ENCODE data around the gene LRCOL1. TPM values are rescaled to one million over a fixed set of nuclear protein-coding genes. Genes with fewer than 3 reads are reported as not detected.

The LRCOL1 gene
- total RNA-seq: not detected

DNA sequence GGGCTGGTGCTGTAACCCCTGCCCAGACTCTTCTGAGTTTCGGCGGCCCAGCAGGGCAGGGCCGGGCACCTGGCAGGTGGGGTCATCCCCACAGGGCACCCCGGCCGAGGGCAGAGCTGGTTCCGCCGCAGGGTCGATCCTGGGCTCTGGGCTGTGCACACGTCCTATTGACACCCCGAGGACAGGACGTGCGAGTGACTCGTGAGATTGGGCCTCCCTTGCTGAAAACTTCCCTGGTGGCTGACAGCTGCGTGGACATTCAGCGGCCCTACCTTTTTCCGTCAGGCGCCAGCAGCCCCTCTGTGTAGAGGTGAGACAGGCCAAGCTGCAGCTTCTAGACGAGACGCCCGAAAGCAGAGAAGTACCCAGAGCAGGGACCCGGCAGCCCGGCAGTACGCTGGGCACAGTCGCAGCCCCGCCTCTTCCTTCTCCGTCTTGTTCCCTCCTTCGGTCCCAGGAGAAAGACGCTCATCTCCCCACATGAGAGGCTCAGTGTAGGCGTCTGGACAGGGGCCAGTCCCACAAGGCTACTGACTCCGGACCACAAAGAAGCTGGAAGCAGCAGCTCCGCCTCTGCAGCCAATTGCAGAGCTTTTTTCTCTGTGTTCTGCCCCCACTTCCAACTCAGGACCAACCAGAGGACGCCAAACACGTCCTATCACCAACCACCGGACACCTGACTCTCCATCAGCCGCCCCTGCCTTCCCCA is at the start of gene LRCOL1:
Gene LRCOL1, minus strand, starts transcription at position 532 of the 709 bp plus-strand sequence. CDS start 4,331 bp downstream, outside the sequence.
- DNase-seq (ENCODE audit: low spot score): no peak
- TF ChIP-seq, protein P1, sequence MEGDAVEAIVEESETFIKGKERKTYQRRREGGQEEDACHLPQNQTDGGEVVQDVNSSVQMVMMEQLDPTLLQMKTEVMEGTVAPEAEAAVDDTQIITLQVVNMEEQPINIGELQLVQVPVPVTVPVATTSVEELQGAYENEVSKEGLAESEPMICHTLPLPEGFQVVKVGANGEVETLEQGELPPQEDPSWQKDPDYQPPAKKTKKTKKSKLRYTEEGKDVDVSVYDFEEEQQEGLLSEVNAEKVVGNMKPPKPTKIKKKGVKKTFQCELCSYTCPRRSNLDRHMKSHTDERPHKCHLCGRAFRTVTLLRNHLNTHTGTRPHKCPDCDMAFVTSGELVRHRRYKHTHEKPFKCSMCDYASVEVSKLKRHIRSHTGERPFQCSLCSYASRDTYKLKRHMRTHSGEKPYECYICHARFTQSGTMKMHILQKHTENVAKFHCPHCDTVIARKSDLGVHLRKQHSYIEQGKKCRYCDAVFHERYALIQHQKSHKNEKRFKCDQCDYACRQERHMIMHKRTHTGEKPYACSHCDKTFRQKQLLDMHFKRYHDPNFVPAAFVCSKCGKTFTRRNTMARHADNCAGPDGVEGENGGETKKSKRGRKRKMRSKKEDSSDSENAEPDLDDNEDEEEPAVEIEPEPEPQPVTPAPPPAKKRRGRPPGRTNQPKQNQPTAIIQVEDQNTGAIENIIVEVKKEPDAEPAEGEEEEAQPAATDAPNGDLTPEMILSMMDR (IDR thresholded peaks at IDR 0.05): no peak
- ATAC-seq (ENCODE audit: low FRiP score): no peak

DNA sequence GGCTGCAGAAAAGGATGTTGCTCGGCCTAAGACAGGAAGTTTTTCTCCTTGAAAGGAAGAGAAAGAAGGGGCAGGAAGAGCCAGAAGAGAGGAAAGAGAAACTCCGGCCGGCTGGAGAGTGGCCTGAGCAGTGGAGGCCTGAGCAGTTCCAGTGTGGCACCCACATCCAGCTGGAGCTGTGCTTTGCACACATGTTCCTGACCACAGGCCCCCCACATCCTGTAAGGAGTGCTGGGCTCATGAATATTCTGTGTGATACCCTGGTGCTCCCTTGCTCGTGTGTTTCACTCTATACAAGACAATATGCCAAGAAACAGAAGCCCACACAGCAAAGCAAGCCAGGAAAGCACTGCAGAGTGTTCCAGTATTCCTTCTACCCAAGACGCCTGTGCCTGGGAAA is 49.7 kb upstream of the LRCOL1 start:
- ATAC-seq (ENCODE audit: low FRiP score) (no peak), DNase-seq (ENCODE audit: low spot score) (no peak)
- TF ChIP-seq, protein P1 (IDR thresholded peaks at IDR 0.05): no peak

DNA sequence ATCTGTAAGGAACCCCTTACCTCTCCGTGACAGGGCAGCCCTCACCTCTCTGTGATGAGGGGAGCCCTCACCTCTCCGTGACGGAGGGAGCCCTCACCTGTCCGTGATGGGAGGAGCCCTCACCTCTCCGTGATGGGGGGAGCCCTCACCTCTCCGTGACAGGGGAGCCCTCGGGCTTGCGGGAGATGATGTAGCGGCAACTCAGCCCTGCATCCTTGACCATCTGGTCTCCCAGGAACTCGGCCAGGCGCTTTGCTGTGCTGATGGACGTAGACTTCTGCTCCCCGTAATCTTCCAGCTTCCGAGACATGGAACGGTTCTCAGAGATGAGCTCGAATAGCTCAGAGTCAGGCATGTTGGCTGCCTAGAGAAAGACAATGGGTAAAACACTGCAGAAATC is 48.8 kb upstream of the LRCOL1 start:
- TF ChIP-seq, protein P1 (IDR thresholded peaks at IDR 0.05): no peak
- no peak for ATAC-seq (ENCODE audit: low FRiP score)
- DNase-seq (ENCODE audit: low spot score): no peak

DNA sequence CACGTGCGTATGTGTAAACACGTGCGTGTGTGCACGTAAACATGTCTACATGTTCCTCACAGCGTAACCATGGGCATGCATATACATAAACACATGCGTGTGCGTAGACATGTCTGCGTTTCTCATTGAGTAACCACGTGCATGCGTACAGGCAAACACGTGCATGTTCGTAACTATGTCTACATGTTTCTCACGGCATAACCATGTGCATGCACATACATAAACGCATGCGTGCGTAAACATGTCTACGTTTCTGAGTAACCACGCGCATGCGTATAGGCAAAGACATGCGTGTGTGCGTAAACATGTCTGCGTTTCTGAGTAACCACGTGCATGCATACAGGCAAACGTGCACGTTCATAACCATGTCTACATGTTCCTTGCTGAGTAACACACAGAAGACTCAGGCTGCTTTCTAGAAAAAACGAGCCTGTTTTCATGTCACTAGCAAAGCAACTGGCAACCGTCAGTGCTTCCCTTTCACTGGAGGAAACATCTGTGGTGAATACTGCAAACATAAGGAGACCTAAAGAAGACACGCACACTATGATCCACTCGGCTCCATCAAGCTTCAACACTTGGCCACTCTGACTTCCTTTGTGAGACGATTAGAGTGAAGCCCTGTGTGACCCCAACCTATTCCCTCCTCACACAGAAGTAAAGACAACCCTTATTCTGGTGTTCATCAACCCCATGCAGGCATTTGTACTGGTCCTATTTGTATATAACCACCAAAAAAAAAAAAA is 47.9 kb upstream of the LRCOL1 start:
- TF ChIP-seq, protein P1 (IDR thresholded peaks at IDR 0.05): no peak
- no peak for ATAC-seq (ENCODE audit: low FRiP score)

DNA sequence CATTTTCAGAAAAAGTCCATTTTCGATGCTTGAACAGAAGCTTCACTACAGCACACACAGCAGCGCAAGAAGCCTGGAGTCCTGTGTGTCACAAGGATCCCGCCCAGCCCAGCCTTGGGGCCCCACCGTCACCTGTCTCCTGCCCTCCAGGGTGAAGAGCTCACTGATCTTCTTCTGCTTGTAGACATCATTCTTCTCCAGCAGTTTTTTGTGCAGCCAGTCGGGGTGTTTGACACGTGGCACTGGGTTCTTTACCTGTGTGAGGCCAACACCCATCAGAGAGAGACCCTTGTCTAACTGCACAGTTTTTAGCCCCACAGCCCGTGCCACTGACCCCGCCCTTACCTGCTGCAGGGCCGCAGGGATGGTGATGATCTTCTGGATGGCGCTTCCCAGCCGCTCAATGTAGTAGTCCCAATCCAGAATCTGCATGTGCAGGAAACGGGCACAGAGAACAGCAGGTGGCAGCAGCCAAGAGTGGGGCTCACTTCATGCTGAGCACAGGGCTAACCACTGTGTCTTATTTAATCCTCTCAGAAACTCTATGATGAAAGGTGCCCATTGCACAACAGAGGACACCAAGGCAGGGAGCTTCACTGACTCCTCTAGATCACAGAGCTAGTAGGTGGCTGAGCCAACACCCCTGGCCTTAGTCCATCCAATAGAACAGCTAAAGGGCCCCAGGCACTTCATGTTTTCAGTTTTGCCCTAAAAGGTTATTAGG is 46.8 kb upstream of the LRCOL1 start:
- ATAC-seq (ENCODE audit: low FRiP score) (no peak), DNase-seq (ENCODE audit: low spot score) (no peak)

More for the DNA sequence above, 47.9 kb upstream of the LRCOL1 start:
- DNase-seq (ENCODE audit: low spot score): no peak

DNA sequence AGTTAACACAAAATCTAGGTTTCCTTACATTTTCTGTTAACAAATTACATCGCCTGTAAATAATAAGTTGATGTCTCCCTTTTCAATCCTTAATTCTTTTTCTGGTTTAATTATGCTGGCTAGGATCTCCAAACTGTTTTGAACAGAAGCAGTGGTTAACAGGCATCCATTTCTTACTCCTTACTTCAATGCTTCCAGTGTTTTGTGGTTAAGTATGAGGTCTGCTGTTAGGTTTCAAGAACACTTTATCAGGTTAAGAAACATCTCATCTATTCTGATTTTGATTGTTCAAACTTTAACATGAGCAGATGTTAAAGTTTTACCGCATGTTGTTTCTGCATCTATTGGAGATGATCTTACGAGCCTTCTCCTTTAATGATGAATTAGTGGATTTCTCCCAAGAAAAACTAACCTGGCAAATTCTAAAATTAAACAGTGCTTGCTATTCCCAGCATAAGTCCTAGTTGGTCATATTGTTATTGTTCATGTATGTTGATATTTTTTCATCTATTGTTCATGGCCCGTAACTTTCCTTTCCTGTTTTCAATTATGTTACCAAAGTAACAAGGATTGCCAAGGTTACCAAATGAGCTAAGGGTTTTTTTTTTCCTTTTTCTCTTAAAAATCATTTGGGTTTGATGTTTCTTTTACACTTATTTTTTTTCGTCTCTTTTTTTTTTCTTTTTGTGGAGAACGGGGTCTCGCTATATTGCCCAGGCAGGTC is 43.3 kb upstream of the LRCOL1 start:
- no peak for ATAC-seq (ENCODE audit: low FRiP score)
- TF ChIP-seq, protein P1 (IDR thresholded peaks at IDR 0.05): no peak
- no peak for DNase-seq (ENCODE audit: low spot score)

More for the DNA sequence above, 46.8 kb upstream of the LRCOL1 start:
- TF ChIP-seq, protein P1 (IDR thresholded peaks at IDR 0.05): no peak

All from omental fat pad (tissue), 4 donors.